ENCODE results near the gene S100A7. TPM values are rescaled to one million over a fixed set of nuclear protein-coding genes. Genes with fewer than 3 reads are reported as not detected.

The S100A7 gene
- total RNA-seq, 1 experiment from 2014 or later, result not detected

- no peak for TF ChIP-seq CTCF (IDR thresholded peaks at IDR 0.05; ENCODE audit: insufficient read depth in 1 of 2, low read depth in 1 of 2, low read length in 1 of 2, severe bottlenecking in 1 of 2, unreplicated experiment in 1 of 2)
- H3K36me3 Mint-ChIP-seq (ENCODE audit: insufficient read depth, unreplicated experiment), result no peaks in the 10 kb centered on the region
- intact Hi-C loops (cut with micrococcal nuclease; ENCODE audit: unreplicated experiment), result no loop called here
- H3K9me3 Mint-ChIP-seq (ENCODE audit: unreplicated experiment), result no peaks in the 10 kb centered on the region
- H3K27me3 Mint-ChIP-seq (ENCODE audit: insufficient read depth, unreplicated experiment), result peaks cover 15% of the 10 kb centered on the region
- ChIA-PET CTCF (no interaction called here), POLR2A (no interaction called here)
- Histone ChIP-seq H3K4me1 (no peaks in the 10 kb centered on the region), H3K27me3 (replicated peaks; ENCODE audit: control insufficient read depth, insufficient read depth, low read length) (no peaks in the 10 kb centered on the region), H3K9me3 (no peaks in the 10 kb centered on the region), H3K36me3 (ENCODE audit: control insufficient read depth, insufficient read depth, low read length) (no peaks in the 10 kb centered on the region), H3K4me3 (ENCODE audit: low read depth, low read length) (no peak overlapping the region)
- no peaks in the 10 kb centered on the region for H3K4me1 Mint-ChIP-seq (ENCODE audit: low read depth, unreplicated experiment)
- no peak overlapping the region for H3K4me3 Mint-ChIP-seq (ENCODE audit: unreplicated experiment)
- DNase-seq, result no peak
- no peak overlapping the region for H3K27ac Mint-ChIP-seq (ENCODE audit: unreplicated experiment)
- no TSS peak for BruUV-seq (replicated peaks)
Observed at GRCh38 chr1:153430561-153430960, 29.9 kb downstream of the S100A7 start.

GRCh38 chr1:153430166-153430553 lies 30.3 kb downstream of the S100A7 start:
- no peak overlapping the region for H3K27ac Mint-ChIP-seq (ENCODE audit: unreplicated experiment)
- H3K36me3 ChIP-seq (ENCODE audit: control insufficient read depth, insufficient read depth, low read length), result no peaks in the 10 kb centered on the region
- no peaks in the 10 kb centered on the region for H3K9me3 Mint-ChIP-seq (ENCODE audit: unreplicated experiment)
- TF ChIP-seq CTCF (IDR thresholded peaks at IDR 0.05; ENCODE audit: insufficient read depth in 1 of 2, low read depth in 1 of 2, low read length in 1 of 2, severe bottlenecking in 1 of 2, unreplicated experiment in 1 of 2), result no peak
- no peaks in the 10 kb centered on the region for H3K4me1 Mint-ChIP-seq (ENCODE audit: low read depth, unreplicated experiment)
- H3K4me3 ChIP-seq (ENCODE audit: low read depth, low read length), result no peak overlapping the region
- H3K4me1 ChIP-seq, result no peaks in the 10 kb centered on the region
- intact Hi-C loops (cut with micrococcal nuclease; ENCODE audit: unreplicated experiment), result no loop called here
- H3K4me3 Mint-ChIP-seq (ENCODE audit: unreplicated experiment), result no peak overlapping the region
- CTCF ChIA-PET, result no interaction called here
- DNase-seq, result no peak
- POLR2A ChIA-PET, result no interaction called here
- BruUV-seq (replicated peaks), result no TSS peak
- no peaks in the 10 kb centered on the region for H3K9me3 ChIP-seq
- H3K27me3 ChIP-seq (replicated peaks; ENCODE audit: control insufficient read depth, insufficient read depth, low read length), result no peaks in the 10 kb centered on the region
- peaks cover 17% of the 10 kb centered on the region for H3K27me3 Mint-ChIP-seq (ENCODE audit: insufficient read depth, unreplicated experiment)
- H3K36me3 Mint-ChIP-seq (ENCODE audit: insufficient read depth, unreplicated experiment), result no peaks in the 10 kb centered on the region

- no peak overlapping the region for H3K27ac Mint-ChIP-seq (ENCODE audit: unreplicated experiment)
- peaks cover 20% of the 10 kb centered on the region for H3K27me3 Mint-ChIP-seq (ENCODE audit: insufficient read depth, unreplicated experiment)
- Histone ChIP-seq H3K36me3 (ENCODE audit: control insufficient read depth, insufficient read depth, low read length) (no peaks in the 10 kb centered on the region), H3K9me3 (no peaks in the 10 kb centered on the region), H3K4me3 (ENCODE audit: low read depth, low read length) (no peak overlapping the region), H3K4me1 (no peaks in the 10 kb centered on the region), H3K27me3 (replicated peaks; ENCODE audit: control insufficient read depth, insufficient read depth, low read length) (no peaks in the 10 kb centered on the region)
- H3K9me3 Mint-ChIP-seq (ENCODE audit: unreplicated experiment), result no peaks in the 10 kb centered on the region
- no TSS peak for BruUV-seq (replicated peaks)
- H3K4me3 Mint-ChIP-seq (ENCODE audit: unreplicated experiment), result no peak overlapping the region
- no peak for TF ChIP-seq CTCF (IDR thresholded peaks at IDR 0.05; ENCODE audit: insufficient read depth in 1 of 2, low read depth in 1 of 2, low read length in 1 of 2, severe bottlenecking in 1 of 2, unreplicated experiment in 1 of 2)
- intact Hi-C loops (cut with micrococcal nuclease; ENCODE audit: unreplicated experiment), result loop anchor here (2.0 kb wide), 1 partner anchor 65 kb away; no protein-coding TSS in a partner anchor
- CTCF ChIA-PET, result no interaction called here
- H3K4me1 Mint-ChIP-seq (ENCODE audit: low read depth, unreplicated experiment), result no peaks in the 10 kb centered on the region
- no peak for DNase-seq
- POLR2A ChIA-PET, result no interaction called here
- H3K36me3 Mint-ChIP-seq (ENCODE audit: insufficient read depth, unreplicated experiment), result no peaks in the 10 kb centered on the region
Observed at GRCh38 chr1:153429266-153430165, 30.9 kb downstream of the S100A7 start.

All from Caco-2 (cell line).